Activated T-helper 1 cell treated with anti-CD3 and anti-CD28 coated beads, Interleukin-12 subunit alpha, Interleukin-12 subunit beta, Interleukin-2, Interleukin-4 antibody, amounts not matched to agents 30 ng/mL and 10 ng/mL and 1 ng/mL, durations not matched to agents 14 hours and 24 hours and 36 hours (primary cell): ENCODE results near the gene ALKBH2. TPM values are rescaled to one million over a fixed set of nuclear protein-coding genes. Genes with fewer than 3 reads are reported as not detected.

Experiments
- DNase-seq: peaks from one replicate; pipeline ENCODE4 v3.0.0; 2021; ENCODE audit warnings: low spot score
- H3K27ac Mint-ChIP-seq: one replicate; pipeline ENCODE4 v1.8.0; 2021; ENCODE audit warnings: mild to moderate bottlenecking, mixed read lengths
- H3K27me3 Mint-ChIP-seq: one replicate; pipeline ENCODE4 v1.8.0; 2022; ENCODE audit warnings: mild to moderate bottlenecking, moderate library complexity, mixed read lengths; ENCODE audit not compliant: insufficient read depth
- H3K36me3 Mint-ChIP-seq: one replicate; pipeline ENCODE4 v1.8.0; 2021; ENCODE audit warnings: low read depth, mixed read lengths
- H3K4me1 Mint-ChIP-seq: one replicate; pipeline ENCODE4 v1.8.0; 2021; ENCODE audit warnings: low read depth, mixed read lengths
- H3K4me3 Mint-ChIP-seq: one replicate; pipeline ENCODE4 v1.8.0; 2021; ENCODE audit warnings: mild to moderate bottlenecking, moderate library complexity, mixed read lengths
- H3K9me3 Mint-ChIP-seq: one replicate; pipeline ENCODE4 v1.8.0; 2021; ENCODE audit warnings: mixed read lengths
- intact Hi-C: fragments of 100-400 bp; cut with micrococcal nuclease; formaldehyde crosslinking; loops from one replicate; pipeline ENCODE4 v1.15.1; 2024
- total RNA-seq: library from RNA; stranded (reverse); gene quantifications from 2 replicates; pipeline ENCODE4 v1.2.3, GENCODE V29; 2022

Gene ALKBH2
- total RNA-seq: 43.6 and 47.4 TPM in 2 replicates

DNA sequence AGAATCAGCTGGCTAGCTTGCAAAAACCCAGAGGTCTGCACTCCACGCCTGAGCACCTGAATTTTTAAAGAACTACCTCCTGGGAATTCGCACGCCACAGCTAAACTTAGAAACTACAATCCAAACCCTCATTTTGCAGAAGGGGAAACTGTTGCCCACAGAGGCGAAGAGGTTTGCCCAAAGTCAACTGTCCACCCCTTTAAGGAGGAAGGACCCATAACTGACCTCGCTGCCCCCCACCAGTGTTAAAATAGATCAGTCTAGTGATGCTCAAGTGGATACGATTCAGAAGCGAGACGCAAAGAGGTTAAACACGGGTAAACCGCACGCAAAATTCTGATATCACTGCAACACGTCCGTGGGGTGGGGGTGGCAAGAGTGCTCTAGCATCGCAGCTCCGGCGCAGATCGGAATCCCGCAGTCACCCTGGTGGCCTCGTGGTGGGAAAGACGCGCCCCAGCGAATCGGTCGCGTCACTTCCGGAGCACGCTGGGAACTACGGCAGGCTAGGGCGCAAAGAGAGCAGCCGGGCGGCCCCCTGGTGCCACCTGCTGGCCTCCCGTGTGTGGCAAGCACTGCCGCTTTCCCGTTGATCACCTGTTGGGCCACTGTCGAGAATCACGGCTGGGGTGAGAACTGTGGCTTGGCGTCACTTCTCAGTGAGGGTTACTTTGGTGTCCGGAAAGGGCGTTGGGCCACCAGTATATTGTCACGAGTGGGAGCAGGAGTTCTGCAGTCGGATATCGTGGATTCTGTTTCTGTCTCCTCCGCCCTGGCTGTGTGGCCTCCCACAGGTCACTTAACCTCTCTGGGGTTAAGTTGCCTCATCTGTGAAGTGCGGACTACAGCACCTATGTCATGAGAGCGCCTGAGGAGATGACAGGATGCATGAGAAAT is at the start of gene ALKBH2:
Gene ALKBH2 (minus strand): TSS at position 451 of the 897 bp plus-strand sequence. CDS start 686 bp downstream, outside the sequence.
- Mint-ChIP-seq H3K27me3 (no peaks in the 10 kb centered on the region), H3K4me3 (peak within 1 kb of the TSS; percentile 89), H3K27ac (peak within 1 kb of the TSS; percentile 84), H3K36me3 (peaks cover 17% of the 10 kb centered on the region), H3K9me3 (no peaks in the 10 kb centered on the region), H3K4me1 (peaks cover 22% of the 10 kb centered on the region)
- DNase-seq: peak; percentile 92
- intact Hi-C loops: loop anchor here (1.0 to 2.0 kb wide), 16 partner anchors 18 to 1408 kb away; partner anchors contain the start of genes CORO1C, FICD, KCTD10 and MMAB

- intact Hi-C loops: no loop called here
- Mint-ChIP-seq H3K27ac (no peak overlapping the region), H3K4me1 (peaks cover 6% of the 10 kb centered on the region), H3K36me3 (no peaks in the 10 kb centered on the region), H3K9me3 (peaks cover 7% of the 10 kb centered on the region), H3K4me3 (no peak overlapping the region), H3K27me3 (peaks cover 2% of the 10 kb centered on the region)
- DNase-seq: no peak
Measured at GRCh38 chr12:109140560-109140959, 47.3 kb upstream of the ALKBH2 start.

DNA sequence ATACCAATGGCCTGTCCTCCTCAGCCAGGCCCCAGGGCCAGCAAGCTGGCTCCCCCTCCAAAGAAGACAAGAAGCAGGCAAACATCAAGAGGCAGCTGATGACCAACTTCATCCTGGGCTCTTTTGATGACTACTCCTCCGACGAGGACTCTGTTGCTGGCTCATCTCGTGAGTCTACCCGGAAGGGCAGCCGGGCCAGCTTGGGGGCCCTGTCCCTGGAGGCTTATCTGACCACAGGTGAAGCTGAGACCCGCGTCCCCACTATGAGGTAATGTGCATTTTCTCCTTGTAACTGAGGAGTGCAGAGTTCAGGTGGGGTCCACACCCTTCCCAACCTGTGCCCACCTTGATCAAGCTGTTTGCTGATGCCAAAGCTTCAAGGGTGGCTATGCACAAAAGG is 46.5 kb upstream of the ALKBH2 start:
- intact Hi-C loops: no loop called here
- peaks cover 4% of the 10 kb centered on the region for H3K27me3 Mint-ChIP-seq
- H3K27ac Mint-ChIP-seq: no peak overlapping the region
- H3K4me3 Mint-ChIP-seq: no peak overlapping the region
- no peaks in the 10 kb centered on the region for H3K36me3 Mint-ChIP-seq
- DNase-seq: no peak
- H3K9me3 Mint-ChIP-seq: peaks cover 7% of the 10 kb centered on the region
- peaks cover 6% of the 10 kb centered on the region for H3K4me1 Mint-ChIP-seq

DNA sequence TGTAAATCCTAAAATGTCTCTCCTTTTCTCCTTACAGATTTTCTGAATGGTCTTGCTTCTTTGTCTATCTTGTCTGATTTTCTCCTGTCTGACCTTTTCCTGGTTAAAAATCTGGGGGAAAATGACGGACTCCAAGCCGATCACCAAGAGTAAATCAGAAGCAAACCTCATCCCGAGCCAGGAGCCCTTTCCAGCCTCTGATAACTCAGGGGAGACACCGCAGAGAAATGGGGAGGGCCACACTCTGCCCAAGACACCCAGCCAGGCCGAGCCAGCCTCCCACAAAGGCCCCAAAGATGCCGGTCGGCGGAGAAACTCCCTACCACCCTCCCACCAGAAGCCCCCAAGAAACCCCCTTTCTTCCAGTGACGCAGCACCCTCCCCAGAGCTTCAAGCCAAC is 46.1 kb upstream of the ALKBH2 start:
- Mint-ChIP-seq H3K36me3 (no peaks in the 10 kb centered on the region), H3K27ac (no peak overlapping the region), H3K4me3 (no peak overlapping the region), H3K27me3 (peaks cover 4% of the 10 kb centered on the region), H3K9me3 (peaks cover 7% of the 10 kb centered on the region), H3K4me1 (peaks cover 6% of the 10 kb centered on the region)
- intact Hi-C loops: no loop called here
- DNase-seq: no peak

GRCh38 chr12:109137055-109137454 is 43.8 kb upstream of the ALKBH2 start:
- Mint-ChIP-seq H3K4me3 (no peak overlapping the region), H3K36me3 (no peaks in the 10 kb centered on the region), H3K27ac (no peak overlapping the region), H3K9me3 (peaks cover 7% of the 10 kb centered on the region), H3K4me1 (no peaks in the 10 kb centered on the region), H3K27me3 (peaks cover 5% of the 10 kb centered on the region)
- intact Hi-C loops: no loop called here
- no peak for DNase-seq

GRCh38 chr12:109134186-109134917 is 41.1 kb upstream of the ALKBH2 start:
- intact Hi-C loops: loop anchor here (1.0 kb wide), 1 partner anchor 259 kb away; no protein-coding TSS in a partner anchor
- no peaks in the 10 kb centered on the region for H3K4me1 Mint-ChIP-seq
- H3K36me3 Mint-ChIP-seq: no peaks in the 10 kb centered on the region
- H3K9me3 Mint-ChIP-seq: peaks cover 7% of the 10 kb centered on the region
- no peak overlapping the region for H3K27ac Mint-ChIP-seq
- no peak for DNase-seq
- peaks cover 8% of the 10 kb centered on the region for H3K27me3 Mint-ChIP-seq
- no peak overlapping the region for H3K4me3 Mint-ChIP-seq

GRCh38 chr12:109131154-109132050 is 38.1 kb upstream of the ALKBH2 start:
- no peaks in the 10 kb centered on the region for H3K4me1 Mint-ChIP-seq
- H3K27me3 Mint-ChIP-seq: peaks cover 8% of the 10 kb centered on the region
- H3K36me3 Mint-ChIP-seq: no peaks in the 10 kb centered on the region
- no peak for DNase-seq
- no peak overlapping the region for H3K27ac Mint-ChIP-seq
- H3K4me3 Mint-ChIP-seq: no peak overlapping the region
- intact Hi-C loops: no loop called here
- H3K9me3 Mint-ChIP-seq: peaks cover 4% of the 10 kb centered on the region

DNA sequence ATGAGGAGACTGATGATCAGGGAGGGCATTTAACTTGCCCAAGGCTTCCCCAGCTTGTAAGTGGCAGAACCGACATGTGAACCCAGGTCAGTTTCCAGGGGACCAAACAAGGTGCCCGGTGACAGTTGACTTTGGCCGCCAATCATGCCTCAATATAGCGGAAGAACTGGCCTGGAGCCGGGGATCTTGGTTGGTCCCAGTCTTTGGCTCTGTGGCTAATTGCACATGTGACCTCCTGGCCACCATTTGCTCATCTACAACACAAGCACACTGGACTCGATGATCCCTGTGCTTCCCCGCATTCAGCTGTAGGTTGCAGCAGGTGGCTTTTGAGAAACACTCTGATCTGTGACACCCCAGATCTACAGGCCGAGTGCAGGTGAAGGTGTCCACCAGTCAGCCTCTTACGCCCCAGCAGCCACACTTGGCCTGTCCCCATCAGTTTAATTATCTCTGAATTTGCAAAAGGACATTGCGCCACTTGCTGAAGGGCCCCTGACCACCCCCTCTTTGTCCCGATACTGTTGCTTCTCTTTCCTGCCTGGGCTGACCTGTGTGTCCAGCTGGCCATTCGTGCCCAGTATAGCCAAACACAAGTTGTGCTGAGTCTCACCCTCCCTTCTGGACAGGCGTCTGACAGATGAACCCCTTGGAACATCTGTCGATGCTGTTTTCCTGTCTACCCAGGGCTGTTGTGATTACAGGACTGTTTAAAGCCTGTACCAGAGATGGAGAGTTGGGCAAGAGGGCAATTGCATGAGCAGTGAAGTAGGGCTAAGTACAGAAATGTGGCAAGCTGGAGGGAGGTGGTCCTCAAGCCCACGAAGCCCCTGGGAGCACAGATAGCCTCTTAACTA is 37.3 kb upstream of the ALKBH2 start:
- no peaks in the 10 kb centered on the region for H3K4me1 Mint-ChIP-seq
- intact Hi-C loops: no loop called here
- no peak for DNase-seq
- no peak overlapping the region for H3K27ac Mint-ChIP-seq
- no peaks in the 10 kb centered on the region for H3K9me3 Mint-ChIP-seq
- no peaks in the 10 kb centered on the region for H3K36me3 Mint-ChIP-seq
- peaks cover 7% of the 10 kb centered on the region for H3K27me3 Mint-ChIP-seq
- H3K4me3 Mint-ChIP-seq: no peak overlapping the region

GRCh38 chr12:109127533-109128242 is 34.4 kb upstream of the ALKBH2 start:
- no peak for DNase-seq
- intact Hi-C loops: no loop called here
- Mint-ChIP-seq H3K27ac (no peak overlapping the region), H3K36me3 (no peaks in the 10 kb centered on the region), H3K27me3 (peaks cover 4% of the 10 kb centered on the region), H3K4me3 (no peak overlapping the region), H3K9me3 (no peaks in the 10 kb centered on the region), H3K4me1 (no peaks in the 10 kb centered on the region)

DNA sequence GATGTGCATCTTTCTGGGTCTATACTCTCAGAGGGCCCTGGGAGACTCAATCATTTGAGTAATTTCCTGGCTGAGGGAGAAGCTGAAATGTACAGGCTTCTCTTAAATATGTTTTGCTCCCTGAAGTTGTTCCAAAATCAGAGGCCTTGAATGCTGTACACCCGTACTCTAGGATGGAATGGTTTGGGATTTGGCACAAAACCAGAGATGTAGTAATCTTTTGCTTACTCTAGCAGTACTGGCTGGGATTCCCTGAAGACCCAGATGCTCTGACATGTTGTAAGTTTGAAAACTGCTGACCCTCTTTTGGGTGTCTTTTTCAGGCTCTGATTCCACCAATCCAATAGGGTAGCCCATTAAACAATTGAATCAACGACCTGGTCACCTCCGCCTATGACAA is 33.5 kb upstream of the ALKBH2 start:
- DNase-seq: no peak
- intact Hi-C loops: no loop called here
- Mint-ChIP-seq H3K27me3 (peaks cover 4% of the 10 kb centered on the region), H3K27ac (no peak overlapping the region), H3K4me3 (no peak overlapping the region), H3K36me3 (no peaks in the 10 kb centered on the region), H3K9me3 (no peaks in the 10 kb centered on the region), H3K4me1 (no peaks in the 10 kb centered on the region)

GRCh38 chr12:109125791-109126190 is 32.5 kb upstream of the ALKBH2 start:
- no peak for DNase-seq
- H3K36me3 Mint-ChIP-seq: no peaks in the 10 kb centered on the region
- peaks cover 2% of the 10 kb centered on the region for H3K27me3 Mint-ChIP-seq
- no peak overlapping the region for H3K27ac Mint-ChIP-seq
- H3K9me3 Mint-ChIP-seq: no peaks in the 10 kb centered on the region
- no peaks in the 10 kb centered on the region for H3K4me1 Mint-ChIP-seq
- intact Hi-C loops: no loop called here
- no peak overlapping the region for H3K4me3 Mint-ChIP-seq
